DOHH2 (cell line): Measurements from ENCODE around the gene ELAVL1.
"Not testable (repeated sequence)": the region's sequence is repeated elsewhere in the genome, so short reads cannot be mapped to it uniquely, and the experiment has no call there.

ENCODE experiments used
- H3F3A ChIP-seq: fragments of 200-600 bp; sonication (generic), shearing (Covaris generic); 2 replicates; pipeline ENCODE4 v1.6.0; 2016; ENCODE audit warnings: antibody characterized with exemption, mild to moderate bottlenecking; ENCODE audit not compliant: control insufficient read depth, insufficient read depth
- H3K27ac ChIP-seq: fragments of 200-600 bp; sonication (generic); 2 replicates; pipeline ENCODE4 v1.5.1; 2014; ENCODE audit warnings: low read depth, mild to moderate bottlenecking, low read length, moderate library complexity
- H3K27me3 ChIP-seq: fragments of 200-600 bp; sonication (generic); 2 replicates; pipeline ENCODE4 v1.6.1; 2014; ENCODE audit warnings: mild to moderate bottlenecking, low read length, mixed read lengths; ENCODE audit not compliant: control insufficient read depth
- H3K36me3 ChIP-seq: fragments of 200-600 bp; sonication (generic); 2 replicates; pipeline ENCODE4 v1.6.1; 2014; ENCODE audit warnings: mild to moderate bottlenecking, low read length, moderate library complexity, mixed read lengths; ENCODE audit not compliant: control insufficient read depth
- H3K4me1 ChIP-seq: fragments of 200-600 bp; sonication (generic); 2 replicates; pipeline ENCODE4 v1.6.1; 2014; ENCODE audit warnings: mild to moderate bottlenecking, low read length, mixed read lengths; ENCODE audit not compliant: control insufficient read depth
- H3K4me2 ChIP-seq: fragments of 200-600 bp; sonication (generic); 2 replicates; pipeline ENCODE4 v1.6.0; 2014; ENCODE audit warnings: mild to moderate bottlenecking, low read length, moderate library complexity
- H3K4me3 ChIP-seq: fragments of 200-600 bp; sonication (generic); 2 replicates; pipeline ENCODE4 v1.5.1; 2014; ENCODE audit warnings: mild to moderate bottlenecking, low read length, mixed read lengths
- H3K79me2 ChIP-seq: fragments of 200-600 bp; sonication (generic); 2 replicates; pipeline ENCODE4 v1.6.1; 2014; ENCODE audit warnings: mild to moderate bottlenecking, low read length, mixed read lengths; ENCODE audit not compliant: control insufficient read depth
- H3K9me2 ChIP-seq: fragments of 200-600 bp; sonication (generic); replicated peaks from 2 replicates; pipeline ENCODE4 v1.6.1; 2014; ENCODE audit warnings: mild to moderate bottlenecking, low read length, mixed read lengths; ENCODE audit not compliant: control insufficient read depth
- H3K9me3 ChIP-seq: fragments of 200-600 bp; sonication (generic); 2 replicates; pipeline ENCODE4 v1.6.1; 2014; ENCODE audit warnings: antibody characterized with exemption, low read length, mixed read lengths; ENCODE audit not compliant: control insufficient read depth, insufficient read depth
- H4K20me1 ChIP-seq: fragments of 200-600 bp; sonication (generic); 2 replicates; pipeline ENCODE4 v1.6.0; 2014; ENCODE audit warnings: low read depth, mild to moderate bottlenecking, antibody characterized with exemption, low read length, moderate library complexity; ENCODE audit not compliant: control insufficient read depth, insufficient read depth
- EZH2phosphoT487 ChIP-seq: fragments of 200-600 bp; sonication (generic); IDR thresholded peaks from 2 replicates; pipeline ENCODE4 v1.6.1; 2017; ENCODE audit warnings: borderline replicate concordance, mild to moderate bottlenecking, antibody characterized with exemption, low read length, moderate library complexity, mixed read lengths
- TF ChIP-seq, protein P1 (sequence below): fragments of 200-600 bp; sonication (generic); IDR thresholded peaks from one replicate; pipeline ENCODE4 v1.5.1; 2014; ENCODE audit warnings: antibody characterized with exemption, mild to moderate bottlenecking, low read depth, low read length; ENCODE audit not compliant: poor library complexity, severe bottlenecking

Gene ELAVL1

DNA sequence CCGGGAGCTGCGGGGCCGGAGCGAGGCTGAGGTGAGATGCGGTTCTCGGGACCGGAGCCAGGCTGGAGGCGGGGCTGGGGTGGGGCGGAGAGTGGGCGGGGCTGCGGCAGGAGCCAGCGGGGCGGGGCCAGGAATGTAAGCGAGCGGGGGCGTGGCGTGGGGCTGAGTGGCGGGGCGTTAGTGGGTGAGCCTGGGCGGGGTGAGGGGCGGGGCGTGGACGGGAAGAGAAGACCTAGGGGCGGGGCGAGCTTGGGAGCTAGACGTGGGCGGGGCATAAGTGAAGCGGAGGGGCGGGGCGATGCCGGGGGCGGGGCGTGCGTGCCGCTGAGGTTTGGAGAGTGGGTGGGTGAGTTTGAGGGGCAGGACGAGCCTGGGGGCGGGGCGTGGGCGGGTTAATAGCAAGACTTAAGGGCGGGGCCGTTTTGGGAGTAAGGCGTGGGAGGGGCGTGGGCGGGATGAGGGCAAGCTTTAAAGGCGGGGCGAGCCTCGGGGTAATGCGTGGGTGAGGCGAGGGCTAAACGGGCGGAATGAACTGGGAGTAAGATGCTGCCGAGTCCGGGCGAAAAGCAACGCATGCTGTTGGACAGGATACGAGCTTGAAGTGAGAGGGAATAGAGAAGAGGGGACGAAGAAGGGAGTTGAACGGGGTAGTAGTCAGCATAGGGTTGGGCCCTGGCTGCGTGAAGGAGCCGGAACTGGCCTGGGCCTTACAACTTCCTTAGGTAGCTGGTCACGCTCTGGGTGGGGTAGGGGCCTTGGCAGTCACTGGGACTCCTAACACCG lies 84.7 kb downstream of the ELAVL1 start:
- peaks cover 2% of the 10 kb centered on the region; the same call in 1 of the 2 replicates for H3F3A ChIP-seq
- H3K9me2 ChIP-seq: no peaks in the 10 kb centered on the region
- H4K20me1 ChIP-seq: peaks cover 4% of the 10 kb centered on the region; the same call in 1 of the 2 replicates
- H3K4me2 ChIP-seq: peak overlapping the region; percentile 99
- H3K36me3 ChIP-seq: 0 out of 2 replicates have a peak, but pooled peaks cover 3% of the 10 kb centered on the region
- peaks cover 51% of the 10 kb centered on the region for H3K4me1 ChIP-seq
- peaks cover 34% of the 10 kb centered on the region for H3K27me3 ChIP-seq
- no peak for TF ChIP-seq EZH2phosphoT487
- TF ChIP-seq, protein P1, sequence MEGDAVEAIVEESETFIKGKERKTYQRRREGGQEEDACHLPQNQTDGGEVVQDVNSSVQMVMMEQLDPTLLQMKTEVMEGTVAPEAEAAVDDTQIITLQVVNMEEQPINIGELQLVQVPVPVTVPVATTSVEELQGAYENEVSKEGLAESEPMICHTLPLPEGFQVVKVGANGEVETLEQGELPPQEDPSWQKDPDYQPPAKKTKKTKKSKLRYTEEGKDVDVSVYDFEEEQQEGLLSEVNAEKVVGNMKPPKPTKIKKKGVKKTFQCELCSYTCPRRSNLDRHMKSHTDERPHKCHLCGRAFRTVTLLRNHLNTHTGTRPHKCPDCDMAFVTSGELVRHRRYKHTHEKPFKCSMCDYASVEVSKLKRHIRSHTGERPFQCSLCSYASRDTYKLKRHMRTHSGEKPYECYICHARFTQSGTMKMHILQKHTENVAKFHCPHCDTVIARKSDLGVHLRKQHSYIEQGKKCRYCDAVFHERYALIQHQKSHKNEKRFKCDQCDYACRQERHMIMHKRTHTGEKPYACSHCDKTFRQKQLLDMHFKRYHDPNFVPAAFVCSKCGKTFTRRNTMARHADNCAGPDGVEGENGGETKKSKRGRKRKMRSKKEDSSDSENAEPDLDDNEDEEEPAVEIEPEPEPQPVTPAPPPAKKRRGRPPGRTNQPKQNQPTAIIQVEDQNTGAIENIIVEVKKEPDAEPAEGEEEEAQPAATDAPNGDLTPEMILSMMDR: no peak
- H3K4me3 ChIP-seq: peak overlapping the region; percentile 92
- no peaks in the 10 kb centered on the region for H3K79me2 ChIP-seq
- H3K27ac ChIP-seq: peak overlapping the region; percentile 53
- no peaks in the 10 kb centered on the region for H3K9me3 ChIP-seq

DNA sequence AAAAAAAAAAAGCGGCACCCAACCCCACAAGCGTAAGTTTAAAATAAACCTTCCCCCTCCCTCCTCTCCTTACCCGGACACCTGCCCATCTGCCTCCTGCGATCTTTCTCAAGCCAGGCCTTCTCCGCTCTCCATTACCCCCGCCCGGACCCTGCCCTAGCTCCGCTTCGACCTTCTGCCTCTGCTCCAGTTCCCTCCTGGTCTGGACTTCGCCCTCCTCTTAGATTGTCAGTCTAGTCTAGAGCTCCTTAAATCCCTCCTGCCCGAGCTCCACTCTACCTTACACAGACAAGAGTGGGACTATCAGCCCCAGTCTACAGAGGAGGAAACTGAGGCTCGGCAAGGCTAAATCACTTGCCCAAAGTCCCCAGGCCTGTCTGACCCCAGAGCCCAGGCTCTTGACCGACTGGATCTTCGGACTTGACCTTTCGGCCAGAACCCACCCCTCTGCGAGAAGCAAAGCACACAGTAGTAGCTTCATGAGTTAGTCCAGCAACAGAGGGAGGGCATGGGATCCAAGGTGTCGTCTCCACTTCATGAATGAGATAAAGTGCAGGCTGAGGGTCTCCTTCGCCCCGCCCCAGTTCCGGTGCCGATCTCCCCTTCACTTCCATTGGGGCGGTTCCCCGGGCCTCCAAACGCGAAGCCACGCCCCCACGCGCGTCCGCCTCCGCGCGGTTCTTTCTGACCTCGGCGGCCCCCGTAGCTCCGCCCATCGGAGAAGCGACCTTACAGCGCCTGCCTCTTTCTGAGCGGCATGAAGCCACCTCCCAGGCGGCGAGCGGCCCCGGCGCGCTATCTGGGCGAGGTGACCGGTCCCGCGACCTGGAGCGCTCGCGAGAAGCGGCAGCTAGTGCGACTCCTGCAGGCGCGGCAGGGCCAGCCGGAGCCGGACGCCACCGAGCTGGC lies 85.6 kb downstream of the ELAVL1 start, which contains the start of gene SNAPC2:
Gene SNAPC2 (plus strand): TSS at position 729 of the 909 bp plus-strand sequence. CDS start 29 bp downstream, at position 758.
- Histone ChIP-seq H3K4me1 (peaks cover 47% of the 10 kb centered on the region), H3K9me2 (no peaks in the 10 kb centered on the region), H3K27me3 (peaks cover 41% of the 10 kb centered on the region), H3K27ac (peak within 1 kb of the TSS; percentile 53), H3K79me2 (no peaks in the 10 kb centered on the region), H3K9me3 (no peaks in the 10 kb centered on the region), H4K20me1 (peaks cover 4% of the 10 kb centered on the region; the same call in 1 of the 2 replicates), H3K4me3 (peak within 1 kb of the TSS; percentile 92), H3K4me2 (peak within 1 kb of the TSS; percentile 99), H3F3A (peaks cover 2% of the 10 kb centered on the region; the same call in 1 of the 2 replicates), H3K36me3 (0 out of 2 replicates have a peak, but pooled peaks cover 3% of the 10 kb centered on the region)
- TF ChIP-seq, protein P1: no peak
- no peak for TF ChIP-seq EZH2phosphoT487

DNA sequence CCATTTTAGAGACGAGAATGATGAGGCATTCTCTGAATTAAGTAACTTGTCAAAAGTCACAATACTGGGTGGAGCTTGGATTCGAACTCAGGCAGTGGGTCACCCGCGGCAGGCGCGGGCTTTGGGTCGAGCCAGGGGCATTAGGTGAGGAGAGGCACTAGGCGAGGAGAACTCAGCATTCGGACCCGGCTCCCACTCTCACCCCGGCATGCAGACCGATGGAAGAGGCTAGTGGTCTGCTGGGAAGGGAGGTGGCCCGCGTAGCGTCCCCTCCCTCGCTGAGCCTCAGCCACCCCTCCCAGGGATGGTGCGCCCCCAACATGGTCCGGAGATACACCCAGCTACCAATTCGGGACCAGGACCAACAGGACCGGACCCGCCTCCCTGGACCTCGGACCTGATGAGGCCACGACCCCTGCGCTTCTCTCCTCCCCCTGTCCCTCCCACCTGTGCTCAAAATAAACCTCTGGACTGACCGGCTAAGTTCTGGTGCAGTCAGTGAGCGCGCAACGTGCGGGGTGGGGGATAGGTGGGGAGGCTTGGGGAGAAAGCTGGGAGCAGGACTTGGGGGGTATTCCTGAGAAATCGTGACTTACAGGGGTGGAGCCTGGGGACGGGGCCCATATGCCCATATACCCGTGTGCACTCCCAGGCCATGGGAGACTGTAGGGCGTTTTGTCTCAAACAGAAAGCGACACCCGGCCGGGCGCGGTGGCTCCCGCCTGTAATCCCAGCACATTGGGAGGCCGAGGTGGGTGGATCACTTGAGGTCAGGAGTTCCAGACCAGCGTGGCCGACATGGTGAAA lies 86.6 kb downstream of the ELAVL1 start:
- H3K9me2 ChIP-seq: no peaks in the 10 kb centered on the region
- H3K4me1 ChIP-seq: peaks cover 47% of the 10 kb centered on the region
- peaks cover 4% of the 10 kb centered on the region; the same call in 1 of the 2 replicates for H4K20me1 ChIP-seq
- TF ChIP-seq EZH2phosphoT487: peak; percentile 72; the same call in 1 of the 2 replicates
- TF ChIP-seq, protein P1: no peak
- H3K36me3 ChIP-seq: 0 out of 2 replicates have a peak, but pooled peaks cover 3% of the 10 kb centered on the region
- H3K27me3 ChIP-seq: peaks cover 41% of the 10 kb centered on the region
- no peaks in the 10 kb centered on the region for H3K79me2 ChIP-seq
- H3F3A ChIP-seq: peaks cover 2% of the 10 kb centered on the region; the same call in 1 of the 2 replicates
- peak overlapping the region; percentile 99 for H3K4me2 ChIP-seq
- no peak overlapping the region for H3K27ac ChIP-seq
- H3K4me3 ChIP-seq: peak overlapping the region; percentile 92
- no peaks in the 10 kb centered on the region for H3K9me3 ChIP-seq

DNA sequence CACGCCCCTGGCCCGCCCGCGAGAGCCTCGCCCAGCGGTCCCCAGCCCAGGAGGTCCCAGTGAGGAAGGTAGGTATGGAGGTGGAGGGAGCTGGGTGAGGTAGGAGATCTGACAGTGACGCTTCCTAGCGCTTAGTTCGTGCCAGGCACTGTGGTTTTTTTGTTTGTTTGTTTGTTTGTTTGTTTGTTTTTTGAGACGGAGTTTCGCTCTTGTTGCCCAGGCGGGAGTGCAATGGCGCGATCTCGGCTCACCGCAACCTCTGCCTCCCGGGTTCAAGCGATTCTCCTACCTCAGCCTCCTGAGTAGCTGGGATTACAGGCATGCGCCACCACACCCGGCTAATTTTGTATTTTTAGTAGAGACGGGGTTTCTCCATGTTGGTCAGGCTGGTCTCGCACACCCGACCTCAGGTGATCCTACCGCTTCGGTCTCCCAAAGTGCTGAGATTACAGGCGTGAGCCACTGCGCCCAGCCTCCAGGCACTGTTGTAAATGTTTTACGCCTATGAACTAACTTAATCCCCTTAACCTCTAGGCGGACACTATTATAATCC lies 87.3 kb downstream of the ELAVL1 start:
- H3K4me2 ChIP-seq: peak overlapping the region; percentile 58; the same call in 1 of the 2 replicates
- not testable (repeated sequence) for H3K27ac ChIP-seq, H3K9me2 ChIP-seq, H3K9me3 ChIP-seq, H4K20me1 ChIP-seq, H3K36me3 ChIP-seq, H3K79me2 ChIP-seq, H3F3A ChIP-seq, H3K4me3 ChIP-seq
- peaks cover 47% of the 10 kb centered on the region for H3K4me1 ChIP-seq
- H3K27me3 ChIP-seq: peaks cover 41% of the 10 kb centered on the region
